SK-N-DZ (cell line): Measurements from ENCODE around the gene ALDH7A1.
"Not testable (repeated sequence)": the region's sequence is repeated elsewhere in the genome, so short reads cannot be mapped to it uniquely, and the experiment has no call there.

ENCODE experiments used
- DNase-seq: peaks from one replicate; pipeline ENCODE4 v3.0.0-alpha.2; 2015; ENCODE audit warnings: low spot score

ALDH7A1 gene

DNA sequence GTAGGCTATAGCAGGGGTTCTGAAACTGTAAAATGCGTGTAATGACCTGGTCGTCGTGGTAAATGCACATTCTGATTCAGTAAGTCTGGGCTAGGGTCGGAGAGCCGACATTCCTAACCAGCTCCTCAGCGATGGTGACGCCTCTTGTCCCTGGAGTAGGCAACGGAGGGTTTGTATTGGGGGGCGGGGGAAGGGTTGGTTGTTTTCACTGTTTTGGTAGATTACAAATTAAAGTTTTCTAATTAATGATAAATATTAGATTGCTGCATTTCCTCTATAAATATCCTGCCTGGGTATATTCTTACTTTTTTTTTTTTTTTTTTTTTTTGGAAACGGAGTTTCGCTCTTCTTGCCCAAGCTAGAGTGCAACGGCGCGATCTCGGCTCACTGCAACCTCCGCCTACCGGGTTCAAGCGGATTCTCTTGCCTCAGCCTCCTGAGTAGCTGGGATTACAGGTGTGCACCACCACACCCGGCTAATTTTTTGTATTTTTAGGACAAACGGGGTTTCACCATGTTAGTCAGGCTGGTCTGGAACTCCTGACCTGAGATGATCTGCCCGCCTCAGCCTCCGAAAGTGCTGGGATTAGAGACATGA is 566 bp upstream of the ALDH7A1 start:
- DNase-seq, result no peak

DNA sequence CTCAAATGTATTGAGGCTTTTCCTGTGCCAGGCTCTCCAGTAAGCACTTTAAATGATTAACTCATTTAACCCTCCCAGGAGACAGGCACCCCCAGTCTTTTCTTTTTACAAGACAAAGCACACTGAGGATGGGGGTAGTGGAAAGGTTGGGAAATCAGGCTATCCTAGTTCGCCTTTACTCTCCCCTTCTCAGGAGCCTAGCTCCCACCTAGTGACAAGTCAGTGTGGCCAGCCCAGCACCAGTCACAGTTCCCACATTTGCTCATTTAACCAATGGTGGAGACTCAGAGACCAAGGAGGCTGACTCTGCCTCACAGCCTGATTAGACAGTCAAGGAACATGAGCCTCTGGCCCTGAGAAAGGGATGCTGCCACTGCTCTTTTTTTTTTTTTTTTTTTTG is 3.5 kb downstream of the ALDH7A1 start:
- no peak for DNase-seq

DNA sequence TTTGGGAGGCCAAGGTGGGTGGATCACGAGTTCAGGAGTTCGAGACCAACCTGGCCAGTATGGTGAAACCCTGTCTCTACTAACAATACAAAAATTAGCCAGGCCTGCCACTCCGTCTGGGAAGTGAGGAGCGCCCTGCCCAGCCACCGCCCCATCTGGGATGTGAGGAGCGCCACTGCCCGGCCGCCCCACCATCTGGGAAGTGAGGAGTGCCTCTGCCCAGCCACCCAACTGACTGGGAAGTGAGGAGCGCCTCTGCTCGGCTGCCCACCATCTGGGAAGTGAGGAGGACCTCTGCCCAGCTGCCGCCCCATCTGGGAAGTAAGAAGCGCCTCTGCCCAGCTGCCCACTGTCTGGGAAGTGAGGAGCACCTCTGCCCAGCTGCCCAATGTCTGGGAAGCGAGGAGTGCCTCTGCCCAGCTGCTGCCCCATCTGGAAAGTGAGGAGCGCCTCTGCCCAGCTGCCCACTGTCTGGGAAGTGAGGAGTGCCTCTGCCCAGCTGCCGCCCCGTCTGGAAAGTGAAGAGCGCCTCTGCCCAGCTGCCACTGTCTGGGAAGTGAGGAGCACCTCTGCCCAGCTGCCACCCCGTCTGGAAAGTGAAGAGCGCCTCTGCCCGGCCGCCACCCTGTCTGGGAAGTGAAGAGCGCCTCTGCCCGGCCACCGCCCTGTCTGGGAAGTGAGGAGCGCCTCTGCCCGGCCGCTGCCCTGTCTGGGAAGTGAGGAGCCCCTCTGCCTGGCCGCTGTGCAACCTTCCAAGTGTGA is 5.3 kb downstream of the ALDH7A1 start:
- no peak for DNase-seq

DNA sequence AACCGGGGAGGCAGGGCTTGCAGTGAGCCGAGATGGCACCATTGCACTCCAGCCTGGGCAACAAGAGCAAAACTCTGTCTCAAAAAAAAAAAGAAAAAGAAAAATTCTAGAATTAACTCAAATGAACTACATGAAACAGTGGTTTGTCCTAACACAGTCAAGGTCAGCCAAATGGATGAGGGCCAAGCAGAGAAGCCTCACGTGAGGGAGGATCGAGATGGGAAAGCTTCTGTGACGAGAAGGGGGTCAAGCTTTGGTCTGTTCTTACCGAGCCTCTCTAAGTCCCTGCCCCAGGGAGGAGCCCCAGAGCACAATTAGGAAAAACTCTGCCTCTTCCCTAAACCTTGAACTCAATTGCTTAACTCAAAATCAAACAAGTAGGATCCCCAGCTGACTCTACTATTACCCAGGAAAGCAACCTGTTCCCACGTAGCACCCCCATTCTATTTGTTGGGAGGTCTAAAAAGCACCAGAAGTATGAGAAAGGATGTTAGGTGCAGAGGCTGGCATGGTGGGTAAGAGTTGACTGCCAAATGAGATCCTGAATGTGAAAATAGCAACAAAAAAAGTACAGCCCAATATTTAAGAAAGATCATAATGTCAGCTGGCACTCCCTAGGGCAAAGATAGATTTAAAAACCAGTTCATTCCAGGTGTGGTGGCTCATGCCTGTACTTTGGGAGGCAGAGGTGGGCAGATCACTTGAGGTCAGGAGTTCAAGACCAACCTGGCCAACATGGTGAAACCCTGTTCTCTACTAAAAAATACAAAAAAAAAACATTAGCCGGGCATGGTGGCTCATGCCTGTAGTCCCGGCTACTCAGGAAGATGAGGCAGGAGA is 7.2 kb downstream of the ALDH7A1 start:
- no peak for DNase-seq

- no peak for DNase-seq
Observed at GRCh38 chr5:126583761-126584160, 11.3 kb downstream of the ALDH7A1 start.

- no peak for DNase-seq
Observed at GRCh38 chr5:126579716-126580115, 15.3 kb downstream of the ALDH7A1 start.

- no peak for DNase-seq
Observed at GRCh38 chr5:126577415-126577814, 17.6 kb downstream of the ALDH7A1 start.

- no peak for DNase-seq
Observed at GRCh38 chr5:126576974-126577373, 18.0 kb downstream of the ALDH7A1 start.

GRCh38 chr5:126575644-126576043 is 19.4 kb downstream of the ALDH7A1 start:
- DNase-seq, result no peak

GRCh38 chr5:126568206-126568755 is 26.7 kb downstream of the ALDH7A1 start:
- DNase-seq, result no peak

DNA sequence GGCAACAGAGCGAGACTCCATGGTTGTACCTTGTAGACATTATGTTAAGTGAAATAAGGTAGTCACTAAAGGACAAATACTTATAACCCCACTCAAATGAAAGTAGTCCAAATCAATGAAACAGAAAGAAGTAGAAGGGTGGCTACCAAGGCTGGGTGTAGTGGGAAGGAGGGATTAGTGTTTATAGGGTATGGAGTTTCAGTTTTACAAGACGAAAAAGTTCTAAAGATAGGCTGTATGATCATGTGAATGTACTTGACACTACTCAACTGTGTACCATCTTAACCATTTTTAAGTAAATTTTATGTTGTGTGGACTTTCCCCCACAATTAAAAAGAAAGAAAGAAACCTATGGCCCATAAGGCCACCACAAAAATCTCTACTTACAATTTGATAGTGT is 32.2 kb downstream of the ALDH7A1 start:
- no peak for DNase-seq

DNA sequence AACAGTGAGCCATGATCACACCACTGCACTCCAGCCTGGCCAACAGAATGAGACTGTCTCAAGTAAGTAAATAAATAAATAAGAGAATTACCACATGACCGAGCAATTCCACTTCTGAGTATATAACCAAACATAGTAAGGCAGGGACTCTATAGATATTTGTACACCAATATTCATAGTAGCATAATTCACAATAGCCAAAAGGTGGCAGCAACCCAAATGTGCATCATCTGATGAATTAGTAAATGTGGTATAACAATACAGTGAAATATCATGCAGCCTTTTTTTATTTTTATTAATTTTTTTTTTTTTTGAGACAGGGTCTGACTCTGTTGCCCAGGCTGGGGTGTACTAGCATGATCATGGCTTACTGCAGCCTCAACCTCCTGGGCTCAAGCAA is 33.1 kb downstream of the ALDH7A1 start:
- DNase-seq, result no peak

DNA sequence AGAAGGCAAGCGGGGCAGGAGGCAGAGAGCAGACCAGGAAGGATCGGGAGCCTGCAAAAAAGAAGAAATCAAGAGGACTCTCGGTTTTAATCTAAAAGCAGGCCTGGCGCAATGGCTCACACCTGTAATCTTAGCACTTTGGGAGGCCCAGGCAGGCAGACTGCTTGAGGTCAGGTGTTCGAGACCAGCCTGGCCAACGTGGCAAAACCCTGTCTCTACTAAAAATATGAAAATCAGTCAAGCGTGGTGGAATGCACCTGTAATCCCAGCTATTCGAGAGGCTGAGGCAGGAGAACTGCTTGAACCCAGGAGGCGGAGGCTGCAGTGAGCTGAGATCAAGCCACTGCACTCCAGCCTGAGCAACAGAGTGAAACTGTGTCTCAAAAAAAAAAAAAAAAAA is 39.9 kb downstream of the ALDH7A1 start:
- DNase-seq, result not testable (repeated sequence)

DNA sequence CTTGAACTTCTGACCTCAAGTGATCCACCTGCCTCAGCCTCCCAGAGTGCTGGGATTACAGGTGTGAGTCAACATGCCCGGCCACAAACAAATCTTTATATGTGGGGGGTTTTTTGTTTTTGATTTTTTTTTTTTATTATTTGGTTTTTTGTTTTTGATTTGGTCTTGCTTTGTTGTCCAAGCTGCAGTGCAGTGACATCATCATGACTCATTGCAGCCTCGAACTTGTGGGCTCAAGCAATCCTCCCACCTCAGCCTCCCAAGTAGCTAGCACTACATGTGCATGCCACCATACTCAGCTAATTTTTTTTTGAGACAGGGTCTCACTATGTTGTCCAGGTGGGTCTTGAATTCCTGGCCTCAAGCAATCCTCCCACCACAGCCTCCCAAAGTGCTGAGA is 42.4 kb downstream of the ALDH7A1 start:
- DNase-seq, result no peak

DNA sequence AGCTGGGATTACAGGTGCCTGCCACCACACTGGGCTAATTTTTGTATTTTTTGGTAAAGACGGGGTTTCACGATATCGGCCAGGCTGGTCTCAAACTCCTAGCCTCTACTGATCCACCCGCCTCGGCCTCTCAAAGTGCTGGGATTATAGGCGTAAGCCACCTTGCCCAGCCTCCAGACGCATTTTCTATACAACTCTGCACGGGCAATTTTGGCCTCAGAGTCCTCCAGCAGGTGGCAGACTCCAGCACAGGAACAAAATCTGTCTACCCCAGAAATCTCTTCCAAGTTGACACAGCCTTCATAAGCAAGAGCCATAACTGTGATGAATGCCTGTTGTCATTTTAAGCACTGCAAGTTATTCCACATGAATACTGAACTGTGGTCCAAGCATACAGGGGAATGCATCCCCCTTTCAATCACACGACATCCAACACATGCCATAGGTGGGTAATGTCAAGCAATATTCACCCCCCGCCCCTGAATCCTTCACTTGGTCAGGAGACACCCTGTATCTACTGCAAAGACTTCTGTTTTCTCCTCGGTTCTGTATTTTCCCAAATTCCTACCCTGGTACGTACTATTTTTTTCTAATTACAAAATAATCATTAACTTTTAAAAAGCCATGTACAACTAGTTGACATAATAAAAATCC is 50.8 kb downstream of the ALDH7A1 start:
- DNase-seq, result peak; percentile 26

GRCh38 chr5:126543660-126544059 is 51.4 kb downstream of the ALDH7A1 start:
- DNase-seq, result no peak

GRCh38 chr5:126543009-126543408 is 52.0 kb downstream of the ALDH7A1 start:
- no peak for DNase-seq

DNA sequence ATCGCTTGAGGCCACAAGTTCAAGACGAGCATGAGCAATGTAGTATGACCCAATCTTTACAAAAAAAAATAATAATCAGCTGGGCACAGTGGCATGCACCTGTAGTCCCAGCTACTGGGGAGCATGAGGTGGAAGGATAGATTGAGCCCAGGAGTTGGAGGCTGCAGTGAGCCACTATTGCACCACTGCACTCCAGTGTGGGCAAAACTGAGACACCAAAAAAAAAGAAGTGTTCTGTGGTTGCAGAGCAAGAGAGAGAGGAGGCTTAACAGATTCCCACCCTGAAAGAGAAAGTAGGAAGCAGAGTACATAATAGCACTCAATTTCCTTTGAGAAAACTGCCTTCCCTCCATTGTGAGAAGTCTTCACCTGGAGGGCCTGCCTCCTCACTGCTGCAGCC is 52.6 kb downstream of the ALDH7A1 start:
- no peak for DNase-seq

DNA sequence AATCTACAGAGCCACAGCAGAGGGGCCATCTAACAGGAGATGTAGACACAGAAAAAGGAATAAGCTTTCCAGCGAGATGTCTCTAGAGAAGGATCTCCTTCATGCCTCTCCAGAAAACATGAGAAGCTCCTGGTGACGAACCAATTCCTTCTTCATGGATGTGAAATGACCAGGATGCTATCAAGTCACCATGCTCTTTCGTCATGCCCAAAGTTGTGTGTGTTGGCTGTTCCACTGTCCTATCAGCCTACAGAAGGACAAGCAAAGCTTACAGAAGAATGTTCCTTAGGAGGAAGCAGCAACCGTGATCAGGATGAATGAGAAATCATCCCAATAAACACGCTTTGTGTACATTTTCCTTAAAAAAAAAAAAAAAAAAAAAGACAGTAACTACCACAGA is 54.4 kb downstream of the ALDH7A1 start:
- no peak for DNase-seq

DNA sequence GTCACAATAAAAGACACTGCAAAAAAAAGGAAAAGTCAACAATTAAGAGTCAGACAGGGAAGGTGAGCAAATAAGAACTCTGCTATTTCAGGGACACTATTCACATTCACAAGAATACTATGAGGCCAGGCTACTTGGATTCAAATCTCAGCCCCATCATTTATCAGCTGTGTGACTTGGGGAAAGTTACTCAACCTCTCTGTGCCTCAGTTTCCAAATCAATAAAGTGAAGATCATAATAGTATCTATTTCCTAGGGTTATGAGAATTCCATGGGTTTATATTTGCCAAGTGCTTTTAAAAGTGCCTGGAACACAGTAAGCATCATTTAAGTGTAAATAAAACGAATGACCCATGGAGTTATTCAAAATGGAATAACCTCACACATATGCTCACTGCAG is 56.4 kb downstream of the ALDH7A1 start:
- DNase-seq, result no peak

DNA sequence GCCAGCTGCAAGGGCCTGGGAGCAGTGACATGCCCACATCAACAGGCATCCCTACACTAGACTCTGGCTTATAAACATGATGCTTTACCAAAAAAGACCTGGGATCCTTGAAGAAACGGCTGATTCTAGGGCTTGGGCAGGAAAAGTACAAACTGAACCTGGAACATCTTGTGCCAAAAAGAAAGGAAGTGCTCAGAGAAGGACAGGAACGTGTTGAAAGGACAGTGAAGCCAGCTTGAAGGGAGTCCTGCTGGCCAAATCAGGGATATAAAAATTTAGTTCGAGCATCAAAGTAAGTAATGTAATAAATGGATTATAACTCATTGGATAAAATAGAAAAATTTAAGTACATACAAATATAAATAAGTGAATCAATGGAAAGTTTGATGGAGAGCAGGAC is 58.1 kb downstream of the ALDH7A1 start:
- no peak for DNase-seq
